Testis (tissue), 2 donors: ENCODE results near the gene DIPK2B.

Source experiments
- POLR2A ChIP-seq: fragments of 450-650 bp; IDR thresholded peaks from one replicate; pipeline ENCODE4 v1.6.1; 2017; ENCODE audit warnings: antibody characterized with exemption, mild to moderate bottlenecking, moderate library complexity
- TF ChIP-seq, protein P1 (sequence below), 3 experiments: fragments of 450-650 bp in 2 of 3; fragments of 200-600 bp in 1 of 3; sonication (generic) in 1 of 3; IDR thresholded peaks; one replicate each; pipeline ENCODE4 v1.5.1; 2016 to 2019; ENCODE audit warnings: antibody characterized with exemption in 3 of 3, mild to moderate bottlenecking in 2 of 3, moderate library complexity in 1 of 3

DNA sequence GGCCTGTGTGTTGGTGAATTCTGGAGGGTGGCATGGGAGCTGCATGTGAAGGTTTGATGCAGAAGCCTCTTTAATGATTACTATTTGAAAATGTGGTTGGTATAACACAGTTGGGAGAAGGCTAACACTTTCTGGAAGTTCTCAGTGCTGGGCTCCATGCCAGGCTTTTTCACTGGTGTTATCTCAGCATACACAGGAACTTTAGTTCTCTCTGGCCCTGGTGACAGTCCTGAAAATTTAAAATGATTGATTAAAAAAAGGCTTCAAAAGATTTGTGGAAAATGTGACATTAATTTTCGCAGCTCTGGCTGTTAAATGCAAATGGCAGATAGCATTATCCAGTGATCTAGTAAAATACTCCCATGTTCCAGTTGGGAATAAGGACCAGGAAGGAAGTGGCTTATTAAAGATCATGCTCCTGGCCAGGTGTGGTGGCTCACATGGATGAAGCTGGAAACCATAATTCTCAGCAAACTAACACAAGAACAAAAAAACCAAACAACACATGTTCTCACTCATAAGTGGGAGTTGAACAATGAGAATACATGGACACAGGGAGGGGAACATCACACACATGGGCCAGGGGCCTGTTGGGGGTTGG lies 36.6 kb downstream of the DIPK2B start:
- TF ChIP-seq, protein P1, sequence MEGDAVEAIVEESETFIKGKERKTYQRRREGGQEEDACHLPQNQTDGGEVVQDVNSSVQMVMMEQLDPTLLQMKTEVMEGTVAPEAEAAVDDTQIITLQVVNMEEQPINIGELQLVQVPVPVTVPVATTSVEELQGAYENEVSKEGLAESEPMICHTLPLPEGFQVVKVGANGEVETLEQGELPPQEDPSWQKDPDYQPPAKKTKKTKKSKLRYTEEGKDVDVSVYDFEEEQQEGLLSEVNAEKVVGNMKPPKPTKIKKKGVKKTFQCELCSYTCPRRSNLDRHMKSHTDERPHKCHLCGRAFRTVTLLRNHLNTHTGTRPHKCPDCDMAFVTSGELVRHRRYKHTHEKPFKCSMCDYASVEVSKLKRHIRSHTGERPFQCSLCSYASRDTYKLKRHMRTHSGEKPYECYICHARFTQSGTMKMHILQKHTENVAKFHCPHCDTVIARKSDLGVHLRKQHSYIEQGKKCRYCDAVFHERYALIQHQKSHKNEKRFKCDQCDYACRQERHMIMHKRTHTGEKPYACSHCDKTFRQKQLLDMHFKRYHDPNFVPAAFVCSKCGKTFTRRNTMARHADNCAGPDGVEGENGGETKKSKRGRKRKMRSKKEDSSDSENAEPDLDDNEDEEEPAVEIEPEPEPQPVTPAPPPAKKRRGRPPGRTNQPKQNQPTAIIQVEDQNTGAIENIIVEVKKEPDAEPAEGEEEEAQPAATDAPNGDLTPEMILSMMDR (IDR thresholded peaks at IDR 0.05) = no peak
- TF ChIP-seq POLR2A = no peak
